Smooth muscle cell of the brain vasculature (primary cell): Measurements from ENCODE around the gene LCE2B.
"Not testable (repeated sequence)": the region's sequence is repeated elsewhere in the genome, so short reads cannot be mapped to it uniquely, and the experiment has no call there.

Experiments used
- DNase-seq: peaks from one replicate; pipeline ENCODE4 v3.0.0-alpha.2; 2012; ENCODE audit warnings: low read depth, low spot score

LCE2B gene, protein sequence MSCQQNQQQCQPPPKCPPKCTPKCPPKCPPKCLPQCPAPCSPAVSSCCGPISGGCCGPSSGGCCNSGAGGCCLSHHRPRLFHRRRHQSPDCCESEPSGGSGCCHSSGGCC

DNA sequence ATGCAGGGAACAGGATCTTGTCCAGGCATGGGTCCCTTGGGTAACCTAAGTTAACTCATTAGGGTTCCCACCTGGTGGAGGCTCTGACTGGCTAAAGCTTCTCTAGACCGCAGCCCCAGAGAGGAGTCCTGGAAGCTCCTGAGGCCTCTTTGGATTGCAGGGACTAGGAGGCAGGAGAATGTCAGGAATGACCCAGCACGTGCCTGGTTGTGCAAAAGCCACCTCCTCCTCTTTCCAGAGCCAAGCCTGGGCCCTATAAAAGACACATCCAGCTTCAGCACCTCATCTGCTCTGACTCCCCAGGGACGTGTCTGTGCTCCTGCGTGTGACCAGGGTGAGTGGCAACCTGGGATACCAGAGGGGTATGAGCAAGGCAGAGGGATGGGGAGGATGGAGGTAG lies at the start of gene LCE2B:
TSS of gene LCE2B (plus strand) at position 301 of the 400 bp plus-strand sequence. CDS start 721 bp downstream, outside the sequence.
- DNase-seq, result not testable (repeated sequence)

DNA sequence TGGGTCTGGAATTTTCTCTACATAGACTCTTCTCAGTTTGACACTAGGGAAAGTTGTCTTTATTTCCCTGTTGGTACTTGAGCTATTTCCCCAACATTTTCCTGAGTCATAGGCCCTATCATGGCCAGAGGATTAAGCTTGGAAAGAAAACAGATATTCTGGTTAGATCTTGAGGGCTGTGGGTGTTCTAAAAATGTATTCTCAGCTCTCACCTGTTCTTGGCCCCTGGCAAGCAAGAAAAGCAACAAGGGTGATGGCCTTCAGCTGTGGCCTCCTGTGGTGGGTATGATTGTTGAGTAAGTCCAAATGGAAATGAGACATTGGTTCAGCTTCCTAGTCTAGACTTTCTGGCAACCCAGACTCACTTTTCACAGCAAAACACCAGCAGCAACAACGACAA lies 45.6 kb upstream of the LCE2B start:
- DNase-seq, result no peak

DNA sequence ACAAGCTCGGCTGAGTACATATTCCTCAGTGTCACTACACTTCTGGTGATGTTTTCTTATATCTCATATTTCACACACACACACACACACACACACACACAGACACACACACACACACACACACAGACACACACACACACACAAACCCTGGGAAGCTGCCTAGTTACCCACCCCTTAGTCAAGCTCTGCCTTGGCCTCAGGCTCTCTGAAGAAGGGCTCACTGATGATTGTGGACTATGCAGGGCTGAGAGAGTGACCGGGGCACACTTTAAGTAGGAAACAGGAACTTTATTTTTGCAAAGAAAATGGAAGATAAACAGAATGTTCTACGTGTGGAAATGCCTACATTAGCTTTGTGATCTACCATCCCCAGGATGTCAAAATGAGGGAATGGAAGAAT lies 42.0 kb upstream of the LCE2B start:
- no peak for DNase-seq

DNA sequence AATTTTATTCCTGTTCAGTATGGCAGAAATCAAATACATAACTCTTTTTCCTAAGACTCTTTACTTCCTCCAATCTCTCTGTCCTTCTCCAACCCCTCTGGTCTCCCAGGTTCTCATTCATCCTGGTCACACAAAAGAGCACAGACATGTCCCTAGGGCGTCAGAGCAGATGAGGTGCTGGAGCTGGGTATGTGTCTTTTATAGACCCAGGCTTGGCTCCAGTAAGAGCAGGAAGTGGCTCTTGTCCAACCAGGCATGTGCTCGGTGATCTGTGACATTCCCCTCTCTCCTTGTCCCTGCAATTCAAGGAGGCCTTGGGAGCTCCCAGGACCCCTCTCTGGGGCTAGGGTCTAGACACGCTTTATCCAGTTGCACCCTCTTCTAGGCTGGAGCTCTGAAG lies 40.8 kb upstream of the LCE2B start:
- DNase-seq, result no peak

DNA sequence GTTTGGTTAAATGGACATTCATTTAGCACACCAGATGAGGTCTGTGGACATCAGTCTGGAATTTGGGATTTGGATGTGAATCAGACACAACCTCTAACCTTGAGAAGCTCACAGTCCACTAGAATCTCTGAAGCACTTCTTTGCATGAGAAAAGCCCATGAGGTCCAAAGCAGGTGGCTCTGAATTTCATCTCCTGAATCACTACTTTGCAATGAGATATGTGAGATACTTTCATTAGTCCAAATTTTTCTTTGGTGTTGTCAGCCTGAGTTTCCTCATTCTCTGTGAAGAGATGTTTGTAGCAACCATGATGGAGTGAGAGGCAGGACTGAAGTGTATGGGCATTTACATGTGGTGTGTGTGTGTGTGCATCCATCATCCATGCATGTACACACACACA lies 39.3 kb upstream of the LCE2B start:
- no peak for DNase-seq

DNA sequence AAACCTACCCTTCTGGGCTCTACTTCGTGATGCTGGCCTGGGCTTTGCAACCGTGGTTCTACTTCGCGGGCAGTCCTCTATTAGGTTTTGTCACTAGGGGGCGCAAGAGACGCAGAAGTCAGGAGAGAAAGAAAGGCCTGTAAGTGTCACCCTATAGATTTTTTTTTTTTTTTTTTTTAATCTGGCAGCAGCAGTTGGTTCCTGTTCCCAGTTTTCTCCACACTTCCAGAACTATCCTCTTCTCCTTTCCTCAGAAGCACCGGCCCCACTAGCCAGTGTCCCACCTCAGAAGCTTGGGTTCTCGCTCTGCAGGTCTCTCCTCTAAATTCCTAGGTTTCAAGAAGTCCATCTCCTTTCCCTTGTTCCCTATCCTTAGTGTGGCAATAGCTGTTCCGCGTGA lies 31.8 kb upstream of the LCE2B start:
- DNase-seq, result no peak

DNA sequence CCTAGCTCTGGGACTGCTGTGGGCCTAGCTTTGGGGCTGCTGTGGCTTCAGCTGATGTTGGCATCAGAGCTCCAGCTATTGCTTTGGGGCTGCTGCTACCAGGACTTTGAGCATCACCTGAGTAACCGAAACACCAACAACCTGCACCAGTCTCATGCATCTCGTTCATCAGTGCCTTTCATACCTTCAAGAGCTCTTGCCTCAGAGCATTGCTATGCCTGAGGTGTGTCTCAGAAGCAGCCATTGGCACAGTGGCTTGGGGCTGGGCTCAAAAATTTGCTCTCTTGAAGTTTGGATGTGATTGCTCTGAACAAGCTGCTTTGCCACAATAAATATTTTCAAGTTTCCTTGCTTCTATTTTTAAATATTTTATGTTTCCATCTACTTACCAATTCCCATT lies 29.5 kb upstream of the LCE2B start:
- no peak for DNase-seq

DNA sequence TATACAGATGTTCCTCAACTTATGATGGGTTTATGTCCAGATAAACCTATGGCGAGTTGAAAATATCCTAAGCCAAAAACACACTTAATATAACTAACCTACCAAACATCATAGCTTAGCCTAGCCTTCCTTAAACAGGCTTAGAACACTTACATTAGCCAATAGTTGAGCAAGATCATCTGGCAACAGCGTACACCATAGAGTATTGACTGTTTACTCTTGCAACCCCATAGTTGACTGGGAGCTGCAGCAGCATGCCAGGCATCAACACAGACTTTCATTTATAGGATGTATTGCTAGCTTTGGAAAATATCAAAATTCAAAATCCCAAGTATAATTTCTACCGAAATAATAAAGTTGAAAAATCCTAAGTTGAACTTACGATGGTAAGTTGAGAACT lies 28.2 kb upstream of the LCE2B start:
- no peak for DNase-seq

DNA sequence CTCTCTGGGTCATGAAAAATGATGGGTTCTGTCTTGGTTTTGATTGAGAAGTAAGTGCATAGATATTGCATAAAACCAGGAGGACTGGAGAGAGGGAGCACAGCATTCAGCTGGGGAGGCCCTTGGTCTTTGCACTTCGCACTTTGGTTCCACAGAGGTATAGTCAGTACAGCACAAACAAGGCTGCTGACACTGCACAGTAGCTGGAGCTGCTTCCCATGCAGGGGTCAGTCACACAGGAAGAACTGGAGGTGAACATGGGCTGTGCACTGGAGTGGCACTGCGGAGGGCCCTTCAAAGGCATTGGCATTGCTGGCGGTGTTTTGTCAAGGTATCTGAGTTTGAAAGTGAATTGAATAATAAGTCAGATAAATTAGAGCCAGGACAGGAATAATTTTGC lies 27.3 kb upstream of the LCE2B start:
- DNase-seq, result no peak

DNA sequence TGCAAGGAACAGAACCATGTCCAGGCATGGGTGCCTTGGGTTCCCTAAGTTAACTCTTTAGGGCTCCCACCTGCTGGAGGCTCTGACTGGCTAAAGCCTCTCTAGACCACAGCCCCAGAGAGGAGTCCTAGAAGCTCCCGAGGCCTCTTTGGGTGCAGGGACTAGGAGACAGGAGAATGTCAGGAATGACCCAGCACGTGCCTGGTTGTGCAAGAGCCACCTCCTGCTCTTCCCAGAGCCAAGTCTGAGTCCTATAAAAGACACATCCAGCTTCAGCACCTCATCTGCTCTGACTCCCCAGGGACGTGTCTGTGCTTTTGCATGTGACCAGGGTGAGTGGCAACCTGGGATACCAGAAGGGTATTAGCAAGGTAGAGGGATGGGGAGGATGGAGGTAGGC lies 22.8 kb upstream of the LCE2B start, which contains the start of gene LCE2D:
TSS of gene LCE2D (plus strand) at position 283 of the 400 bp plus-strand sequence. CDS start 726 bp downstream, outside the sequence.
- no peak for DNase-seq

DNA sequence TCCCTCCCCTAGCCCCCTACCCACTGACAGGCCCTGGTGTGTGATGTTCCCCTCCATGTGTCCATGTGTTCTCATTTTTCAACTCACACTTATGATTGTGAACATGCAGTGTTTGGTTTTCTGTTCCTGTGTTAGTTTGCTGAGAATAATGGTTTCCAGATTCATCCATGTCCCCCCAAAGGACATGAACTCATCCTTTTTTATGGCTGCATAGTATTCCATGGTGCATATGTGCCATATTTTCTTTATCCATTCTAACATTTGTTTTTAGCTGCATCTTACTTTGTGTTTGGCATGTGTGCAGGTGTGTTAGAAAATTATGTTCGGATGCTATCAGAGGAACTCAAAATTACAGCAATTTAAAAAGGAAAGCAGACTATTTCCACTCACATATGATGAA lies 19.8 kb upstream of the LCE2B start:
- not testable (repeated sequence) for DNase-seq

DNA sequence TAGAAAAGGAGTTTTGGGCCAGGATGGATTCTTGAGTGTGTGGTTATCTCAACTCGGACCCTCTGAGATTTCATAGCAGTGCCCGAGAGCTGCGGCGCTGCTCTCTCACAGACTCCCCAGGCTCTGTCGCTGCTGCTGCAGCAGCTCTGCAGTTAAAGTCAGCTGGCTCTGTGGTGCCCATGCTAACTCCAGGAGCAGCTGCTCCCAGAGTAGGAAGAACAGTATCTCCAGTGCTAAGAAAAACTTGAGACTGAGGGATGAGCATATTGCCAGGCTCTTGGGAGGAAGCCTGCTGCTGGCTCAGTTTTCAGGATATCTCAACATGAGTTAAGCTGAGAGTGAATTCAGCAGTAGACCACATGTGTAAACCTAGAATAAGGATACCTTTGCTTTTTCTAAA lies 18.3 kb upstream of the LCE2B start:
- no peak for DNase-seq

DNA sequence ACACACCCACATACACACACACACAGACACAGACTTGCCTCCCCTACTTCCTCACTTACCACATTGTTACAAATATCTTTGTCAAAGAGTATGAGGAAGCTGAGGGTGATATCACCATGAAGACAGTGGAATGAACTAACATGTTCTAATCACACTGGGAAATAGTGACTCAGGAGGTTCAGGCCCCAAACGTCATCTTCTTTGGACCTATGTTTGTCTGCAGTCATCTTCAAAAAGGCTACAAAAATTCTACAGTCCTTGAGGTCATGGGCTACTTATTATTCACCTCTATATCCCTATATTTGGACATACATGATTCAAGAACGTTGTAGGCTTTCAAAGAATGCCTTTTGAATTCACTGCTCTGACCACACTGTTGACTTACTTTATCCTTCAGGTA lies 12.9 kb upstream of the LCE2B start:
- DNase-seq, result no peak

DNA sequence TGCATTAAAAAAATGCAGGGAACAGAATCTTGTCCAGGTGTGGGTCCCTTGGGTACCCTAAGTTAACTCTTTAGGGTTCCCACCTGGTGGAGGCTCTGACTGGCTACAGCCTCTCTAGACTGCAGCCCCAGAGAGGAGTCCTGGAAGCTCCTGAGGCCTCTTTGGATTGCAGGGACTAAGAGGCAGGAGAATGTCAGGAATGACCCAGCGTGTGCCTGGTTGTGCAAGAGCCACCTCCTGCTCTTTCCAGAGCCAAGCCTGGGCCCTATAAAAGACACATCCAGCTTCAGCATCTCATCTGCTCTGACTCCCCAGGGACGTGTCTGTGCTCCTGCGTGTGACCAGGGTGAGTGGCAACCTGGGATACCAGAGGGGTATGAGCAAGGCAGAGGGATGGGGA lies 10.9 kb upstream of the LCE2B start, which contains the start of gene LCE2C:
TSS of gene LCE2C (plus strand) at position 297 of the 400 bp plus-strand sequence. CDS start 737 bp downstream, outside the sequence.
- DNase-seq, result not testable (repeated sequence)

DNA sequence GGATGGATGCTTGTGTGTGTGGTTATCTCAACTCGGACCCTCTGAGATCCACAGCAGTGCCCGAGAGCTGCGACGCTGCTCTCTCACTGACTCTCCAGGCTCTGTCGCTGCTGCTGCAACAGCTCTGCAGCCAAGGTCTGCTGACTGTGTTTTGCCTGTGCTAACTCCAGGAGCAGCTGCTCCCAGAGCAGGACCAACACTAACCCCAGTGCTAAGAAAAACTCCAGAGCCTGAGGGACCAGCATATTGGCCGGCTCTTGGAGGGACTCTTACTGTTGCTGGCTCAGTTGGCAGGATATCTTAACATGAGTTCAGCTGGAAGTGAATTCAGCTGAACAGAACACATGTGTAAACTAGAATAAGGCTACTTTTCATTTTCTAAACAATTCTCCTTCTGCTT lies 6.5 kb upstream of the LCE2B start:
- no peak for DNase-seq

DNA sequence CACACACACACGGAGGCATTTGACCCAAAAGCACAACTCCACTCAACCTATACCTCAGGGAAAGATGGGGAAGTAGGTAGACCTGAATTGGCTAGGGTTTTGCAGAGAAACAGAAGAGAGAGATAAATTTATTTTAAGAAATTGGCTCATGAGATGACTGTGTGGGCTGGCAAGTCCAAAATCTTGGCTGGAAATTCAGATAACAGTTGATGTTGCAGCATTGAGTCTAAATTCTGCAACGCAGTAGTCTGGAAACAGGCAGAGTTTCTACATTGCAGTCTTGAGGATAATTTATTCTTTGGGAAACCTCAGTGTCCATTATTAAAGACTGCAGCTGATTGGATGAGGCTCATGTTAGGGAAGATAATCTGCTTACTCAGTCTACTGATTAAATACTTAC lies 4.3 kb upstream of the LCE2B start:
- DNase-seq, result no peak

DNA sequence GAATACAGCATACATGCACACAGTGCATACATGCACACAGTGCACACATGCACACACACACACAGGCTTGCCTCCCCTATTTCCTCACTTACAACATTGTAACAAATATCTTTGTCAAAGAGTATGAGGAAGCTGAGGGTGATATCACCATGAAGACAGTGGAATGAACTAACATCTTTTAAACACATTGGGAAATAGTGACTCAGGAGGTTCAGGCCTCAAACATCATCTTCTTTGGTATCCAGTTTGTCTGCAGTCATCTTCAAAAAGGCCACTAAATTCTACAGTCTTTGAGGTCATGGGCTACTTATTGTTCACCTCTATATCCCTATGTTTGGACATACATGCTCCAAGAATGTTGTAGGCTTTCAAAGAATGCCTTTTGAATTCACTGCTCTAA lies 2.1 kb upstream of the LCE2B start:
- DNase-seq, result no peak

DNA sequence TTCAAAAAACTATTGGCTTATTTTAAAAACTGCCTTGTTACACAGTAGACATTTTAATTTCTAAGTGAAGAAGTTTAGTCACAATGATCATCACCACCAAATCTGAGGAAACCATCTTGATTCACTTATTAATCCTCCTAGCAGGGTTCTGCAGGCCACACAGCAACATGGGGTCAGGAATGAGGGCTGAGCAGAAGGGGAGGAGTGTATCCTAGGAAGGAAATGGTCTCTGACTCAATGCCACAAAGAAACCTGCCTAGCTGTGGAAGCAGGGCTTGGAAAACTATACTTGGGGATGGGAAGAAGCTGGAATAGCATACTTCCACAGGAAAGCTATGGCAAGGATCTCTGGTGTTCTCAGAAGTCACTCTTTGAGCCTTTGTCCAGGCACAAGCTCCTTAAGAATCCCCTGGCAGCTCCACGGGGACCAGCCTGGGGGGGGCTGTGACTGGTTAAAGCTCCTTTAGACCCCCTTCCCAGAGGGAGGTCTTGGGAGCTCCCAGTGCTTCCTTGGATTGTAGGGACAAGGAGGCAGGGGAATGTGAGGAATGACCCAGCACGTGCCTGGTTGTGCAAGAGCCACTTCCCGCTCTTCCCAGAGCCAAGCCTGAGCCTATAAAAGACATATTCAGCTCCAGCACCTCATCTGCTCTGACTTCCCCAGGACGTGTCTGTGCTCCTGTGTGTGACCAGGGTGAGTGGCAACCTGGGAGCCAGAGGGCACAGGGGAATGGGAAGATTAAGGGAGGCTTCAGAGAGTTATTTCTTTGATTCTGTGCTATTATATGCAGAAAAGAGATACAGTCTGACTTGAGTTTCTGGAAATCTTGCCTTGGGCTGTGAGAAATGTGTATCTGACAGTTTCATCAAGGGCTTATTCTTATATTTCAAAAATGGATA lies 12.0 kb downstream of the LCE2B start, which contains the start of gene LCE2A:
TSS of gene LCE2A (plus strand) at position 645 of the 900 bp plus-strand sequence. CDS start 557 bp downstream, outside the sequence.
- no peak for DNase-seq

DNA sequence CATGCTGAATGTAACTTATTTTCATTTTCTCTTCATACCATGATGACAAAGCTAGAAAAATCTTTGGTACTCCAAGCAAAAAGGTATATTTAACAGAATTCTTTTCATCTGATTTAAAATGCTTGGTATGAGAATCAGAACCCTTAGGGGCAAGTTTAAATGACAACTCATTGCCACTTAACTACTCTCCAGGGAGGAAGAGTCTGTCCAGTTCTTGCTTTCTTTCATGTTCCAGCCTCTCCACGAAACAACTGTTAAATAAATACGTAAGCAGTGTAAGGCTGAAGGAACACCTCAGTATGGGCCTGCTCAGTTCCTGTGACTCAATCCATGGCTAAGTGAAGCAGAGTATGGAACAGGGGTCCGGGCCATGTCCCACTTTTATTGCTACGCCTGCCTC lies 13.8 kb downstream of the LCE2B start:
- DNase-seq, result no peak

DNA sequence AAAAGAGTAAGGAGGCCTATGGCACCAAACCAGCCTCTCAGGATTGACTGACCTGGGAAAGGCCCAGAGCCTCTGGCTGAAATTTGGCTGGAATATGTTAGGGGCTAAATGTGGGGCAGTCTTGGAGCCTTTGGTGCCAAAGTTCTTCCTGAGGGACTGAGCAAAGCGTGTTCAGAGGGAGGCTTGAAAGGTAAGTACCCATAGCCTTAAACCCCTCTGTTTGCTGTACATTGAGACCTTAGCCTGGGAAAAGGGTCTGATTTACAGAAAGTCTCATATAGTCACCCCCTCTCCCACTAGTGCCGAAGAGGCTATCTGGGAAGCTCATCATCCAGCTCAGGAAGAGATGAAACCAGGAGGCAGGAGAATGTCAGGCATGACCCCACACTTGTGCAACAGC lies 21.9 kb downstream of the LCE2B start, which contains the start of gene LCE4A:
TSS of gene LCE4A (plus strand) at position 301 of the 400 bp plus-strand sequence. CDS start 916 bp downstream, outside the sequence.
- no peak for DNase-seq

DNA sequence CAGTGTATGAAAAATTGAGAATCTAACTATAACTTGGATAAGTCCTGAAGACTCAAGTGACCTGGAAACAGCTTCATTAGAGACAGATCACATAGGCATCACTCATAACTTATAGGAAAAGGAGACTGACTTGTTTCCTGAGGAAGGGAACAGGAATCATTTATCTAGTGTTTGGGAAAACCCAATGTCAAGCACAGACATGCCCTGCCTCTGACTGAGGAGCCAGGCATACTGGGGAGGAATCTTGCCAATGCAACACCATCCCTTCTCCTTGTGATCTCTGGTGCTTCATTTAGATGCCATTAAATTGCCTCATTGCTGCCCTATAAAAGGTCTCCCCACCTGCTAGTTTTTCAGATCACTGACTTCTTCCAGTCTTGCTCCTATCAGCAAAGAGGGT lies 32.3 kb downstream of the LCE2B start:
- DNase-seq, result no peak

DNA sequence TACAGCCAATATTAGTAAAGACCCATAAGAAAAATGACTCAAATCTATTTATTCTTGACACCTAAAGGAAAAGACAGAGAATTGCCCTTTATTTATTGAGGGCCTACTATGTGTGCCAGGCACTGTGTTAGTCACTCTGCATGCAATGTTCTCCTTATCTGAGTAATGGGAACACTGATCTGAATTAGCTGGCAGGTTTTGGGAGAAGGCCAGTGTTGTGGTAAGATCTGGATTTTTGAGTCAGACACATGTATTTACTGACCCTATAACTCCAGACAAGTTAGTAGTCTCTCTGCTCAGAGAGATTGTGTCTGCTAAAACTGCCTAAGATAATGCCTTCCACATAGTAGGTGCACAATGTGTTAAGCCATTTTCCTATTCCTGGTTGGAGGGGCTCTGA lies 39.3 kb downstream of the LCE2B start:
- DNase-seq, result no peak

DNA sequence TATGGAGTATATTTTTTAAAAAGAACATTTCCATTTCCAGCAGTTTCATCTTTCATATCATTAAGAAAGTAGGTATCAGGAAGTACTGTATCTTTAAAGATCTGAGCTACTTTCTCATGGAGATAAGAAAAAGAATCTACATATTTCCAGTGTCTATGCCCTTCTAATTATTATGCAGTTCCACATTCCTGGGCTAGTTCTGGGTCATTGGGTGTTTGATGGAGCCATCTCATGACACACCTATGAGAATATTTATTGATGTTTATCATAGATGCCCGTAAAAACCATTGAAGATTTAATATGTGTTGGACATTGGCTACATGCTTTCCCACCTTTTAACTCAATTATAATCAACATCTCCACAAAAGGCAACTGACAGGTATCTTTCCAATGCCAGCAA lies 43.1 kb downstream of the LCE2B start:
- DNase-seq, result no peak
